ENCODE data around the gene CFAP221. TPM values are rescaled to one million over a fixed set of nuclear protein-coding genes. Genes with fewer than 3 reads are reported as not detected.

The CFAP221 gene
- total RNA-seq, 4 donors from 2014 or later: 0.25 to 8.6 (median 0.66) TPM; not detected in 1

GRCh38 chr2:119544939-119545475, 758 bp downstream of the CFAP221 start:
- WGBS, 2 donors (ENCODE audit: low coverage in 1 of 2): 59 to 69% methylated on average over 7 to 11 of the region's 11 CpGs
- H3K9me3 ChIP-seq: no peaks in the 10 kb centered on the region
- H3K27ac ChIP-seq: peak overlapping the region in 1 of 4 donors; percentile 3

GRCh38 chr2:119545754-119546446, 1.7 kb downstream of the CFAP221 start:
- no peak for ATAC-seq
- TF ChIP-seq POLR2A (IDR thresholded peaks at IDR 0.05) (no peak), CTCF (IDR thresholded peaks at IDR 0.05) (no peak), EP300 (IDR thresholded peaks at IDR 0.05) (no peak), POLR2AphosphoS5 (IDR thresholded peaks at IDR 0.05) (no peak)
- H3K9me3 ChIP-seq: no peaks in the 10 kb centered on the region
- no peaks in the 10 kb centered on the region for H3K36me3 ChIP-seq
- H3K4me1 ChIP-seq: peaks cover 0 to 31% (median 4%) of the 10 kb centered on the region in 3 donors
- no peak overlapping the region for H3K27ac ChIP-seq
- H3K27me3 ChIP-seq: peaks cover 9% of the 10 kb centered on the region
- H3K4me3 ChIP-seq: no peak overlapping the region
- 67 to 98% methylated on average over 6 of the region's 6 CpGs for WGBS, 2 donors (ENCODE audit: low coverage in 1 of 2)

More at GRCh38 chr2:119544939-119545475, 758 bp downstream of the CFAP221 start:
- Histone ChIP-seq H3K27me3 (peaks cover 18% of the 10 kb centered on the region), H3K4me3 (peak overlapping the region in 1 of 2 donors; percentile 59), H3K4me1 (peaks cover 0 to 31% (median 4%) of the 10 kb centered on the region in 3 donors), H3K36me3 (no peaks in the 10 kb centered on the region)
- TF ChIP-seq POLR2AphosphoS5 (IDR thresholded peaks at IDR 0.05) (peak; percentile 23), EP300 (IDR thresholded peaks at IDR 0.05) (no peak)
- ATAC-seq: no peak

GRCh38 chr2:119546447-119546767, 2.2 kb downstream of the CFAP221 start:
- Histone ChIP-seq H3K27ac (no peak overlapping the region), H3K4me3 (no peak overlapping the region), H3K36me3 (no peaks in the 10 kb centered on the region), H3K9me3 (no peaks in the 10 kb centered on the region), H3K4me1 (peaks cover 0 to 31% (median 4%) of the 10 kb centered on the region in 3 donors), H3K27me3 (peaks cover 9% of the 10 kb centered on the region)
- WGBS, 2 donors (ENCODE audit: low coverage in 1 of 2): 79 to 100% methylated on average over 1 of the region's 1 CpG
- no peak for TF ChIP-seq EP300 (IDR thresholded peaks at IDR 0.05)
- ATAC-seq: no peak

- no peak overlapping the region for H3K27ac ChIP-seq
- H3K4me1 ChIP-seq: peaks cover 0 to 28% (median 4%) of the 10 kb centered on the region in 3 donors
- no peaks in the 10 kb centered on the region for H3K9me3 ChIP-seq
- WGBS, 2 donors (ENCODE audit: low coverage in 1 of 2): 48 to 76% methylated on average over 2 of the region's 2 CpGs
- no peak for TF ChIP-seq EP300 (IDR thresholded peaks at IDR 0.05)
- no peak for TF ChIP-seq POLR2A (IDR thresholded peaks at IDR 0.05)
- no peak for TF ChIP-seq POLR2AphosphoS5 (IDR thresholded peaks at IDR 0.05)
- no peak for TF ChIP-seq CTCF (IDR thresholded peaks at IDR 0.05)
- H3K27me3 ChIP-seq: peaks cover 9% of the 10 kb centered on the region
- no peak overlapping the region for H3K4me3 ChIP-seq
- ATAC-seq: no peak
- H3K36me3 ChIP-seq: no peaks in the 10 kb centered on the region
These were observed 4.4 kb downstream of the CFAP221 start for GRCh38 chr2:119548516-119549120.

GRCh38 chr2:119549241-119549640, 5.0 kb downstream of the CFAP221 start:
- WGBS, 2 donors (ENCODE audit: low coverage in 1 of 2): 6 to 40% methylated on average over 1 of the region's 1 CpG
- peaks cover 7% of the 10 kb centered on the region for H3K27me3 ChIP-seq
- H3K4me1 ChIP-seq: peaks cover 0 to 22% (median 4%) of the 10 kb centered on the region in 3 donors
- peak; percentile 30 for TF ChIP-seq POLR2AphosphoS5 (IDR thresholded peaks at IDR 0.05)
- no peak for TF ChIP-seq CTCF (IDR thresholded peaks at IDR 0.05)
- H3K9me3 ChIP-seq: no peaks in the 10 kb centered on the region
- H3K4me3 ChIP-seq: no peak overlapping the region
- no peak overlapping the region for H3K27ac ChIP-seq
- no peaks in the 10 kb centered on the region for H3K36me3 ChIP-seq
- ATAC-seq: no peak

- Histone ChIP-seq H3K36me3 (no peaks in the 10 kb centered on the region), H3K4me3 (no peak overlapping the region), H3K27ac (no peak overlapping the region), H3K9me3 (no peaks in the 10 kb centered on the region), H3K4me1 (peaks cover 0 to 14% (median 0%) of the 10 kb centered on the region in 3 donors), H3K27me3 (no peaks in the 10 kb centered on the region)
- TF ChIP-seq EP300 (IDR thresholded peaks at IDR 0.05) (no peak), POLR2A (IDR thresholded peaks at IDR 0.05) (no peak)
- no peak for ATAC-seq
- WGBS, 2 donors (ENCODE audit: low coverage in 1 of 2): 76 to 92% methylated on average over 2 of the region's 2 CpGs
These were observed 6.1 kb downstream of the CFAP221 start for GRCh38 chr2:119550346-119550745.

All from gastroesophageal sphincter (tissue), 4 donors.